Measurements from ENCODE around the gene SP9.

Gene SP9

GRCh38 chr2:174327021-174327840, 7.5 kb upstream of the SP9 start:
- Histone ChIP-seq H3K27me3 (peaks cover 100% of the 10 kb centered on the region), H3K4me1 (ENCODE audit: control insufficient read depth in 1 of 2, insufficient read depth in 1 of 2, low read depth in 1 of 2, low read length in 1 of 2) (peaks cover 19 to 37% of the 10 kb centered on the region in 2 experiments), H3K36me3 (no peaks in the 10 kb centered on the region), H3K9me3 (no peaks in the 10 kb centered on the region), H3K4me3 (ENCODE audit: low read depth in 1 of 2, low read length in 1 of 2) (peak overlapping the region; percentile 65), H3K27ac (no peak overlapping the region)
- no peak for TF ChIP-seq CTCF (IDR thresholded peaks at IDR 0.05)

- Histone ChIP-seq H3K27me3 (peaks cover 100% of the 10 kb centered on the region), H3K4me1 (ENCODE audit: control insufficient read depth in 1 of 2, insufficient read depth in 1 of 2, low read depth in 1 of 2, low read length in 1 of 2) (peaks cover 23 to 42% of the 10 kb centered on the region in 2 experiments), H3K27ac (no peak overlapping the region), H3K4me3 (ENCODE audit: low read depth in 1 of 2, low read length in 1 of 2) (peak overlapping the region in 1 of 2 experiments; percentile 65), H3K36me3 (no peaks in the 10 kb centered on the region), H3K9me3 (no peaks in the 10 kb centered on the region)
- no peak for TF ChIP-seq CTCF (IDR thresholded peaks at IDR 0.05)
Measured at GRCh38 chr2:174327841-174328113, 7.0 kb upstream of the SP9 start.

GRCh38 chr2:174328114-174328960, 6.4 kb upstream of the SP9 start:
- Histone ChIP-seq H3K27ac (no peak overlapping the region), H3K27me3 (peaks cover 100% of the 10 kb centered on the region), H3K4me1 (ENCODE audit: control insufficient read depth in 1 of 2, insufficient read depth in 1 of 2, low read depth in 1 of 2, low read length in 1 of 2) (peaks cover 29 to 48% of the 10 kb centered on the region in 2 experiments), H3K36me3 (no peaks in the 10 kb centered on the region), H3K9me3 (no peaks in the 10 kb centered on the region), H3K4me3 (ENCODE audit: low read depth in 1 of 2, low read length in 1 of 2) (peak overlapping the region in 1 of 2 experiments; percentile 30)
- no peak for TF ChIP-seq CTCF (IDR thresholded peaks at IDR 0.05)

- Histone ChIP-seq H3K36me3 (no peaks in the 10 kb centered on the region), H3K27me3 (peaks cover 100% of the 10 kb centered on the region), H3K4me1 (ENCODE audit: control insufficient read depth in 1 of 2, insufficient read depth in 1 of 2, low read depth in 1 of 2, low read length in 1 of 2) (peaks cover 37 to 56% of the 10 kb centered on the region in 2 experiments), H3K4me3 (ENCODE audit: low read depth in 1 of 2, low read length in 1 of 2) (peak overlapping the region in 1 of 2 experiments; percentile 30), H3K9me3 (no peaks in the 10 kb centered on the region), H3K27ac (no peak overlapping the region)
- no peak for TF ChIP-seq CTCF (IDR thresholded peaks at IDR 0.05)
Measured at GRCh38 chr2:174328961-174329715, 5.6 kb upstream of the SP9 start.

GRCh38 chr2:174330945-174331594, 3.7 kb upstream of the SP9 start:
- no peak for TF ChIP-seq CTCF (IDR thresholded peaks at IDR 0.05)
- Histone ChIP-seq H3K4me3 (ENCODE audit: low read depth in 1 of 2, low read length in 1 of 2) (no peak overlapping the region), H3K27me3 (peaks cover 100% of the 10 kb centered on the region), H3K4me1 (ENCODE audit: control insufficient read depth in 1 of 2, insufficient read depth in 1 of 2, low read depth in 1 of 2, low read length in 1 of 2) (peaks cover 50 to 71% of the 10 kb centered on the region in 2 experiments), H3K27ac (no peak overlapping the region), H3K9me3 (no peaks in the 10 kb centered on the region), H3K36me3 (no peaks in the 10 kb centered on the region)
